OCI-LY3 (cell line): ENCODE measurements around the gene EPN1.

ENCODE experiments used
- H2AFZ ChIP-seq: fragments of 200-600, 300-600 bp; shearing (Covaris generic); 2 replicates; pipeline ENCODE4 v1.6.0; 2014; ENCODE audit warnings: antibody characterized with exemption, low read depth, low read length
- H3K27ac ChIP-seq: fragments of 200-600, 300-600 bp; sonication (generic); 2 replicates; pipeline ENCODE4 v1.5.1; 2014; ENCODE audit warnings: mild to moderate bottlenecking, low read length, moderate library complexity, mixed read lengths
- H3K27me3 ChIP-seq: fragments of 200-600, 300-600 bp; sonication (generic); 2 replicates; pipeline ENCODE4 v1.6.1; 2014; ENCODE audit warnings: low read depth, low read length, mixed read lengths
- H3K36me3 ChIP-seq: fragments of 200-600, 300-600 bp; sonication (generic); replicated peaks from 2 replicates; pipeline ENCODE3; 2014; ENCODE audit warnings: low read depth, low read length, mixed read lengths
- H3K4me1 ChIP-seq: fragments of 300-600, 200-600 bp; sonication (generic); 2 replicates; pipeline ENCODE4 v1.6.1; 2014; ENCODE audit warnings: low read length, mixed read lengths
- H3K4me2 ChIP-seq: fragments of 200-600, 300-600 bp; sonication (generic); 2 replicates; pipeline ENCODE4 v1.6.1; 2014; ENCODE audit warnings: low read length, mixed read lengths
- H3K4me3 ChIP-seq: fragments of 300-600, 200-600 bp; sonication (generic); 2 replicates; pipeline ENCODE4 v1.5.1; 2014; ENCODE audit warnings: antibody characterized with exemption, mild to moderate bottlenecking, low read length, moderate library complexity
- H3K79me2 ChIP-seq: fragments of 300-600, 200-600 bp; shearing (Covaris generic); 2 replicates; pipeline ENCODE4 v1.6.1; 2014; ENCODE audit warnings: mild to moderate bottlenecking, low read length, mixed read lengths
- H3K9ac ChIP-seq: fragments of 300-600, 200-600 bp; shearing (Covaris generic); 2 replicates; pipeline ENCODE4 v1.6.0; 2014; ENCODE audit warnings: mild to moderate bottlenecking, low read length, moderate library complexity
- H3K9me3 ChIP-seq: fragments of 200-600, 300-600 bp; shearing (Covaris generic); 2 replicates; pipeline ENCODE4 v1.6.1; 2014; ENCODE audit warnings: low read length, mixed read lengths; ENCODE audit not compliant: insufficient read depth
- H4K20me1 ChIP-seq: fragments of 200-600, 300-600 bp; sonication (generic); 2 replicates; pipeline ENCODE4 v1.6.1; 2016; ENCODE audit warnings: low read length, mixed read lengths; ENCODE audit not compliant: insufficient read depth
- CTCF ChIP-seq: fragments of 200-600, 300-600 bp; sonication (generic); IDR thresholded peaks from 2 replicates; pipeline ENCODE4 v1.5.1; 2014; ENCODE audit warnings: antibody characterized with exemption, low read length, low read depth
- EZH2phosphoT487 ChIP-seq: fragments of 200-600 bp; shearing (Covaris generic); IDR thresholded peaks from 2 replicates; pipeline ENCODE4 v1.6.1; 2018; ENCODE audit warnings: antibody characterized with exemption, mixed run types, low read depth

Gene EPN1

GRCh38 chr19:55673889-55674288 lies 1.1 kb upstream of the EPN1 start:
- Histone ChIP-seq H3K4me3 (peak overlapping the region; percentile 99; the same call in 1 of the 2 replicates), H3K27me3 (no peaks in the 10 kb centered on the region), H3K9me3 (no peaks in the 10 kb centered on the region), H3K79me2 (peaks cover 91% of the 10 kb centered on the region), H3K27ac (peak overlapping the region; percentile 16; the same call in 1 of the 2 replicates), H3K4me1 (peaks cover 38% of the 10 kb centered on the region), H4K20me1 (peaks cover 46% of the 10 kb centered on the region), H2AFZ (no peak overlapping the region), H3K36me3 (peaks cover 31% of the 10 kb centered on the region), H3K4me2 (peak overlapping the region; percentile 69), H3K9ac (no peak overlapping the region)
- no peak for TF ChIP-seq CTCF
- TF ChIP-seq EZH2phosphoT487, result no peak

- Histone ChIP-seq H3K4me1 (peaks cover 43% of the 10 kb centered on the region), H3K9me3 (no peaks in the 10 kb centered on the region), H3K27me3 (no peaks in the 10 kb centered on the region), H3K4me3 (peak overlapping the region; percentile 99), H4K20me1 (peaks cover 46% of the 10 kb centered on the region), H3K79me2 (peaks cover 91% of the 10 kb centered on the region), H3K9ac (peak overlapping the region; percentile 59), H2AFZ (no peak overlapping the region), H3K27ac (peak overlapping the region; percentile 55), H3K4me2 (peak overlapping the region; percentile 69), H3K36me3 (peaks cover 31% of the 10 kb centered on the region)
- TF ChIP-seq EZH2phosphoT487, result no peak
- no peak for TF ChIP-seq CTCF
Measured at GRCh38 chr19:55674459-55674840, 576 bp upstream of the EPN1 start.

GRCh38 chr19:55675661-55676354 lies 782 bp downstream of the EPN1 start:
- Histone ChIP-seq H3K4me1 (peaks cover 47% of the 10 kb centered on the region), H3K9me3 (no peaks in the 10 kb centered on the region), H4K20me1 (peaks cover 46% of the 10 kb centered on the region), H3K27me3 (no peaks in the 10 kb centered on the region), H3K9ac (peak overlapping the region; percentile 93), H3K36me3 (peaks cover 37% of the 10 kb centered on the region), H3K27ac (peak overlapping the region; percentile 92), H3K79me2 (peaks cover 91% of the 10 kb centered on the region), H3K4me3 (peak overlapping the region; percentile 99), H2AFZ (no peak overlapping the region), H3K4me2 (peak overlapping the region; percentile 93)
- TF ChIP-seq EZH2phosphoT487 (no peak), CTCF (no peak)

- Histone ChIP-seq H3K36me3 (peaks cover 39% of the 10 kb centered on the region), H3K4me2 (peak overlapping the region; percentile 93), H3K4me1 (peaks cover 47% of the 10 kb centered on the region), H3K79me2 (peaks cover 91% of the 10 kb centered on the region), H3K9ac (peak overlapping the region; percentile 93), H3K27me3 (no peaks in the 10 kb centered on the region), H4K20me1 (peaks cover 46% of the 10 kb centered on the region), H2AFZ (no peak overlapping the region), H3K4me3 (peak overlapping the region; percentile 99), H3K27ac (peak overlapping the region; percentile 92), H3K9me3 (no peaks in the 10 kb centered on the region)
- no peak for TF ChIP-seq EZH2phosphoT487
- peak; percentile 39 for TF ChIP-seq CTCF
Measured at GRCh38 chr19:55676383-55676782, 1.4 kb downstream of the EPN1 start.
